Lower leg skin (tissue), 4 donors: ENCODE results near the gene SLIT3. TPM values are rescaled to one million over a fixed set of nuclear protein-coding genes. Genes with fewer than 3 reads are reported as not detected.

ENCODE experiments used
- DNase-seq, 2 donors: peaks; one replicate each; pipeline ENCODE4 v3.0.0-alpha.2; 2019; ENCODE audit warnings: low spot score in 2 of 2
- H3K4me3 ChIP-seq: fragments of 200-600 bp; sonication (generic); 2 replicates; pipeline ENCODE4 v1.5.1; 2017; ENCODE audit warnings: mild to moderate bottlenecking, low read depth; ENCODE audit not compliant: poor library complexity, severe bottlenecking
- POLR2A ChIP-seq, 2 donors: fragments of 450-650 bp; IDR thresholded peaks; one replicate each; pipeline ENCODE4 v1.6.1; 2016 to 2017; ENCODE audit warnings: antibody characterized with exemption in 2 of 2, mild to moderate bottlenecking in 1 of 2, moderate library complexity in 1 of 2
- WGBS, 2 donors: methylation state at CpG; one replicate each; pipeline ENCODE4 v1.1.5; 2018; 5-methylcytosine and 5-hydroxymethylcytosine counted together
- intact Hi-C: fragments of 100-400 bp; cut with DNase I; formaldehyde crosslinking; loops from one replicate; pipeline ENCODE4 v1.15.0; 2023; ENCODE audit warnings: low total_unique reads
- total RNA-seq, 4 donors: library from RNA; depleted of rRNA; stranded (reverse); fragments of >200 nt; gene quantifications; one replicate each; pipeline ENCODE4 v1.1.0, GENCODE V29; 2016
- TF ChIP-seq, protein P1 (sequence below), 3 donors: fragments of 450-650 bp; IDR thresholded peaks; one replicate each; pipeline ENCODE4 v1.5.1; 2016; ENCODE audit warnings: antibody characterized with exemption in 3 of 3, mild to moderate bottlenecking in 3 of 3, moderate library complexity in 2 of 3

The SLIT3 gene
- total RNA-seq, 4 donors from 2014 or later: 12.4 to 66.0 (median 22.8) TPM

DNA sequence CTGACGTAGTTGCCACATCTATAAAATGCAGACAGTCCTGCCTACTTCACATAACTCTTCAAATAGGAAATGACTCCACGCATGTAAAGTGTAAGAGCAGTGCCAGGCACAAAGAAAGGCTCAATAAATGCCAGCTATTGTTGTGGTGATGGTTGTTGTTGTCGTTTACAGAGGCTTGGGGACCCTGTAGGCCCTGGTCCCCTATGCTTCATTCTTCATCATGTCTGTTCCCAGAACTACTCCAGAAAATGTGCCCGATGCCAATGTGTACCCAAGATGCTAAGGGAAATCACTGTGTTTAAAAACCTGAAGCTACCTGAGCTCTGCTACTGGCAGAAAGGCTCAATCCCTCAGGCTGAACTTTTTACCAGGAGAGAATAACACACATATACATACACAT lies 9.1 kb downstream of the SLIT3 start:
- peak in 1 of 2 donors; percentile 66 for DNase-seq
- intact Hi-C loops: no loop called here
- H3K4me3 ChIP-seq: no peak overlapping the region
- WGBS, 2 donors: 77 to 81% methylated on average over 4 of the region's 4 CpGs
- TF ChIP-seq, protein P1, sequence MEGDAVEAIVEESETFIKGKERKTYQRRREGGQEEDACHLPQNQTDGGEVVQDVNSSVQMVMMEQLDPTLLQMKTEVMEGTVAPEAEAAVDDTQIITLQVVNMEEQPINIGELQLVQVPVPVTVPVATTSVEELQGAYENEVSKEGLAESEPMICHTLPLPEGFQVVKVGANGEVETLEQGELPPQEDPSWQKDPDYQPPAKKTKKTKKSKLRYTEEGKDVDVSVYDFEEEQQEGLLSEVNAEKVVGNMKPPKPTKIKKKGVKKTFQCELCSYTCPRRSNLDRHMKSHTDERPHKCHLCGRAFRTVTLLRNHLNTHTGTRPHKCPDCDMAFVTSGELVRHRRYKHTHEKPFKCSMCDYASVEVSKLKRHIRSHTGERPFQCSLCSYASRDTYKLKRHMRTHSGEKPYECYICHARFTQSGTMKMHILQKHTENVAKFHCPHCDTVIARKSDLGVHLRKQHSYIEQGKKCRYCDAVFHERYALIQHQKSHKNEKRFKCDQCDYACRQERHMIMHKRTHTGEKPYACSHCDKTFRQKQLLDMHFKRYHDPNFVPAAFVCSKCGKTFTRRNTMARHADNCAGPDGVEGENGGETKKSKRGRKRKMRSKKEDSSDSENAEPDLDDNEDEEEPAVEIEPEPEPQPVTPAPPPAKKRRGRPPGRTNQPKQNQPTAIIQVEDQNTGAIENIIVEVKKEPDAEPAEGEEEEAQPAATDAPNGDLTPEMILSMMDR (IDR thresholded peaks at IDR 0.05): no peak
- no peak for TF ChIP-seq POLR2A (IDR thresholded peaks at IDR 0.05)

DNA sequence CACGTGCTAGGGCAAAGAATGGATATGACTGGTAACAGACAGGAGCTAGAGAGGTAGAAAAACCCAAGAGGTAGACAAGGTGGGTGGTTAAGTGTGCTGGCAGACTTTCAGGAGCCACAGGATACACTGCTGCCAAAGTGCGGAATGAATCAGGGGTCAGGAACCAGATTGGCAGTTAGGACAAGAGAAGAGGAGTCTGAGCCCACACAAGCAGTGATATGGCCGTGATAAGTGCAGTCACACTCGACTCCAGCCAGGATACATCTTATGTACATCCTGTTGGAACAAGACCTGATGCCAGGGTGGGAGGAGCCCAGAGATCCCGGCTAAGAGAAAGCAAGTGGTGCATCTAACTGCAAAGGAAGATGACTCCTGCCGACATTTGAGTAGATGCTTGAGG lies 10.0 kb downstream of the SLIT3 start:
- TF ChIP-seq, protein P1 (IDR thresholded peaks at IDR 0.05): no peak
- TF ChIP-seq POLR2A (IDR thresholded peaks at IDR 0.05): no peak
- WGBS, 2 donors: 31 to 32% methylated on average over 6 of the region's 6 CpGs
- intact Hi-C loops: no loop called here
- H3K4me3 ChIP-seq: no peak overlapping the region
- DNase-seq: no peak

DNA sequence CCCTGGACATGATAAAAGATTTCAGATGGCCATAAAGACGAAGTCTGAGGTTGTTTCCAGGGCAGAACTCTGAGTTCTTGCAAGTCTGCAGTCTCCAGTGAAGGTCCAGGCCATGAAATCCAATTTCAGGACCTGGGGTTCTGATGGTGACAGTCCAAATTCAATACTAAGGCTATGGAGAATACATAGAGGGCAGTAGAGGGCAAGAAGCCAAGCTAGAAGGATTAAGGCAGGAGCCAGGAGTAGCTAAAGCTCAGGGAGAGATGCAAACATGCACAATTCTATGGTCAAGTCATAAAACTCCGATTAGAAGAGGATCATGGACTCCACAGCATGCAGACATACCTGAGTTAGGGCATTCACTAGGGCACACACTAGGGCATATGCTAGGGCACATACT lies 11.4 kb downstream of the SLIT3 start:
- intact Hi-C loops: no loop called here
- no peak for DNase-seq

DNA sequence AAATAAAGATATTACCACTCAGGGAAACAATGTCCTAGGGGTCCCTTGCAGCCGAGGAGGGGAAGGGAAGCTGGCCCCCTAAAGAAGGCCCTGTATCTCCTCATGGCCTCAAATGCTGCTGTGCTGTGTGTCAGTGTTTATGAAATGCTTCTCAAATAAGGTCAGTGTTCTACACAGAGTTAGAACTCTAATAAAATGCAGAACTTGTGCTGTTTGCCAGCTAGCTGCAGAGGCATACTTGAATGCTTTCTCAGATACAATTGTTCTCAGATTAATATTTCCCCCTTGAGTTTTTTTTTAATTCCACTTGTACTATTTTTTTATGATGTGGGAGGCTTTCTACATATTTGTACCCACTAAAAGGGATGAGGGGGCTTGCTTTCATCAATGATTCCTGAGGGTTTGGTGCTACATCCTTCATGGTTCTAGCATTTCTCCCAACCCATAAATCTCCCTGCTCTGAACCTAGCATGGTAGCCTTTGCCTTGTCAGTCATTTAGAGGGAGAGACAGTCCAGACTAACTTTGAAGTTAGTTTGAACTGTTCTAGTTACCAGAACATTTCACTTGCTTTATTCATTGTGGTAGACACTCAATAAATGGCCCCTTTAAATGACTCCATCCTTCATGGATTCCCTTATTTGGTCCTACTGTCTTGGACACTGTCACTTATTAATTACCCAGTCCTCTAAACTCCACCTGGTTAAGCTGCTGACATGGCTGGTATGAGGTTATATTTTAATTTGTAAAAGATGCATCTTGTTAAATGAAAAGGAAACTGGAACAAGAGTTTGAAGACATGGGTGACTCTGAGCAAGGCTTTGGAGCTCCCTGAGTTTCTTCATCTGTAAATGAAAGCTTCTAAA lies 12.6 kb downstream of the SLIT3 start:
- DNase-seq: no peak
- TF ChIP-seq, protein P1 (IDR thresholded peaks at IDR 0.05): no peak
- no peak for TF ChIP-seq POLR2A (IDR thresholded peaks at IDR 0.05)
- WGBS, 2 donors: 36% methylated on average over 1 of the region's 1 CpG
- no peak overlapping the region for H3K4me3 ChIP-seq
- intact Hi-C loops: no loop called here

More for the DNA sequence above, 11.4 kb downstream of the SLIT3 start:
- TF ChIP-seq, protein P1 (IDR thresholded peaks at IDR 0.05): no peak
- no peak for TF ChIP-seq POLR2A (IDR thresholded peaks at IDR 0.05)
- H3K4me3 ChIP-seq: no peak overlapping the region
- 48 to 59% methylated on average over 2 of the region's 2 CpGs for WGBS, 2 donors

DNA sequence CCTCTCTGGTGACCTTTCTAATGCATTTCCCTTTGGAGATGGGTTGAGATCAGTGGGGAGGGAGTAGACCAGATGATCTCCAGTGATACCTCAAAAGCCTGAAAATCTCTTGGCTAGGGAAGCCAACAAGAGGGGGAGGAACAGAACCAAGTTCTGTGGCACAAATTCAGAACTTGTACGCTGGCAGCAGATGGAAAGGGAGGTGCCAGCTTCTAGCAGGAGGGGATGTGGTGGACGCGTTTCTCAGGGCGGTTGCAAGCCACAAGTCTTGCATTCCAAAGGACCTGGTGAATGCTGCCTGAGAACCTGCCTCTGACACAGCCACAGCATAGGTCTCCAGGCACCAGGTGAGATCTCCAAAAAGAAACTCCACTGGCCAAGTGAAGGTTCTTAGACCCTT lies 13.4 kb downstream of the SLIT3 start:
- 27 to 38% methylated on average over 4 of the region's 4 CpGs for WGBS, 2 donors
- no peak overlapping the region for H3K4me3 ChIP-seq
- TF ChIP-seq, protein P1 (IDR thresholded peaks at IDR 0.05): no peak
- TF ChIP-seq POLR2A (IDR thresholded peaks at IDR 0.05): no peak
- no peak for DNase-seq
- intact Hi-C loops: no loop called here
